Measurements from ENCODE around the gene FAM168A. TPM values are rescaled to one million over a fixed set of nuclear protein-coding genes. Genes with fewer than 3 reads are reported as not detected.

The FAM168A gene
- total and polyA plus RNA-seq, 9 of the 15 experiments (the other 6 are each of a cell fraction or from before 2014, with no cell fraction given) = 0.44 to 7.2 (median 2.9) TPM

- no peak for TF ChIP-seq ZNF212 (CRISPR knock-in tag; IDR thresholded peaks at IDR 0.05)
- TF ChIP-seq CHAMP1 (IDR thresholded peaks at IDR 0.05) = no peak
- TF ChIP-seq SIX5 (IDR thresholded peaks at IDR 0.05; ENCODE audit: borderline replicate concordance in 1 of 2, insufficient read depth in 1 of 2, low read depth in 1 of 2, low read length in 2 of 2) = no peak
- TF ChIP-seq FOXJ3 (CRISPR knock-in tag; IDR thresholded peaks at IDR 0.05) = no peak
- TF ChIP-seq, protein P1, sequence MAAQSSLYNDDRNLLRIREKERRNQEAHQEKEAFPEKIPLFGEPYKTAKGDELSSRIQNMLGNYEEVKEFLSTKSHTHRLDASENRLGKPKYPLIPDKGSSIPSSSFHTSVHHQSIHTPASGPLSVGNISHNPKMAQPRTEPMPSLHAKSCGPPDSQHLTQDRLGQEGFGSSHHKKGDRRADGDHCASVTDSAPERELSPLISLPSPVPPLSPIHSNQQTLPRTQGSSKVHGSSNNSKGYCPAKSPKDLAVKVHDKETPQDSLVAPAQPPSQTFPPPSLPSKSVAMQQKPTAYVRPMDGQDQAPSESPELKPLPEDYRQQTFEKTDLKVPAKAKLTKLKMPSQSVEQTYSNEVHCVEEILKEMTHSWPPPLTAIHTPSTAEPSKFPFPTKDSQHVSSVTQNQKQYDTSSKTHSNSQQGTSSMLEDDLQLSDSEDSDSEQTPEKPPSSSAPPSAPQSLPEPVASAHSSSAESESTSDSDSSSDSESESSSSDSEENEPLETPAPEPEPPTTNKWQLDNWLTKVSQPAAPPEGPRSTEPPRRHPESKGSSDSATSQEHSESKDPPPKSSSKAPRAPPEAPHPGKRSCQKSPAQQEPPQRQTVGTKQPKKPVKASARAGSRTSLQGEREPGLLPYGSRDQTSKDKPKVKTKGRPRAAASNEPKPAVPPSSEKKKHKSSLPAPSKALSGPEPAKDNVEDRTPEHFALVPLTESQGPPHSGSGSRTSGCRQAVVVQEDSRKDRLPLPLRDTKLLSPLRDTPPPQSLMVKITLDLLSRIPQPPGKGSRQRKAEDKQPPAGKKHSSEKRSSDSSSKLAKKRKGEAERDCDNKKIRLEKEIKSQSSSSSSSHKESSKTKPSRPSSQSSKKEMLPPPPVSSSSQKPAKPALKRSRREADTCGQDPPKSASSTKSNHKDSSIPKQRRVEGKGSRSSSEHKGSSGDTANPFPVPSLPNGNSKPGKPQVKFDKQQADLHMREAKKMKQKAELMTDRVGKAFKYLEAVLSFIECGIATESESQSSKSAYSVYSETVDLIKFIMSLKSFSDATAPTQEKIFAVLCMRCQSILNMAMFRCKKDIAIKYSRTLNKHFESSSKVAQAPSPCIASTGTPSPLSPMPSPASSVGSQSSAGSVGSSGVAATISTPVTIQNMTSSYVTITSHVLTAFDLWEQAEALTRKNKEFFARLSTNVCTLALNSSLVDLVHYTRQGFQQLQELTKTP (IDR thresholded peaks at IDR 0.05; ENCODE audit: low read depth in 1 of 2, partially characterized antibody in 2 of 2) = no peak
- TF ChIP-seq TCF3 (CRISPR knock-in tag; IDR thresholded peaks at IDR 0.05) = no peak
- TF ChIP-seq DDX20 (tag; IDR thresholded peaks at IDR 0.05; ENCODE audit: low read depth) = no peak
- TF ChIP-seq COPS2 (conservative IDR thresholded peaks at IDR 0.05) = no peak
- 0 out of 4 replicates have a peak, but pooled peaks of 1 of the 2 experiments have one; percentile 13 for TF ChIP-seq RCOR1 (IDR thresholded peaks at IDR 0.05; ENCODE audit: borderline replicate concordance in 1 of 2, low read depth in 2 of 2, low read length in 2 of 2)
- no peak for TF ChIP-seq ARID2 (IDR thresholded peaks at IDR 0.05)
- TF ChIP-seq HNRNPL (IDR thresholded peaks at IDR 0.05; ENCODE audit: low read depth, low read length) = no peak
- TF ChIP-seq, protein P2, sequence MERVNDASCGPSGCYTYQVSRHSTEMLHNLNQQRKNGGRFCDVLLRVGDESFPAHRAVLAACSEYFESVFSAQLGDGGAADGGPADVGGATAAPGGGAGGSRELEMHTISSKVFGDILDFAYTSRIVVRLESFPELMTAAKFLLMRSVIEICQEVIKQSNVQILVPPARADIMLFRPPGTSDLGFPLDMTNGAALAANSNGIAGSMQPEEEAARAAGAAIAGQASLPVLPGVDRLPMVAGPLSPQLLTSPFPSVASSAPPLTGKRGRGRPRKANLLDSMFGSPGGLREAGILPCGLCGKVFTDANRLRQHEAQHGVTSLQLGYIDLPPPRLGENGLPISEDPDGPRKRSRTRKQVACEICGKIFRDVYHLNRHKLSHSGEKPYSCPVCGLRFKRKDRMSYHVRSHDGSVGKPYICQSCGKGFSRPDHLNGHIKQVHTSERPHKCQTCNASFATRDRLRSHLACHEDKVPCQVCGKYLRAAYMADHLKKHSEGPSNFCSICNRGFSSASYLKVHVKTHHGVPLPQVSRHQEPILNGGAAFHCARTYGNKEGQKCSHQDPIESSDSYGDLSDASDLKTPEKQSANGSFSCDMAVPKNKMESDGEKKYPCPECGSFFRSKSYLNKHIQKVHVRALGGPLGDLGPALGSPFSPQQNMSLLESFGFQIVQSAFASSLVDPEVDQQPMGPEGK (CRISPR knock-in tag; IDR thresholded peaks at IDR 0.05; ENCODE audit: borderline replicate concordance) = no peak
- TF ChIP-seq HMG20A (CRISPR knock-in tag; conservative IDR thresholded peaks at IDR 0.05) = no peak
- TF ChIP-seq FOSL1 (tag; conservative IDR thresholded peaks at IDR 0.05) = no peak
- no peak for TF ChIP-seq CBFB (CRISPR knock-in tag; IDR thresholded peaks at IDR 0.05)
- TF ChIP-seq TAF9B (IDR thresholded peaks at IDR 0.05; ENCODE audit: partially characterized antibody) = no peak
- no peak for TF ChIP-seq ZC3H11A (IDR thresholded peaks at IDR 0.05; ENCODE audit: low read depth, low read length)
- no peak for TF ChIP-seq ZNF175 (CRISPR knock-in tag; IDR thresholded peaks at IDR 0.05; ENCODE audit: low read depth)
- TF ChIP-seq NEUROD1 (IDR thresholded peaks at IDR 0.05; ENCODE audit: borderline replicate concordance, low read depth, low read length, partially characterized antibody) = peak; percentile 20
These were observed 27.9 kb upstream of the FAM168A start (continued) for GRCh38 chr11:73625696-73626318.
